LNCAP (cell line): ENCODE data around the gene NKX3-2.

ENCODE experiments used
- CTCF ChIP-seq: fragments of 450-650 bp; IDR thresholded peaks from 2 replicates; pipeline ENCODE4 v1.5.1; 2017; ENCODE audit warnings: mild to moderate bottlenecking

NKX3-2 gene

GRCh38 chr4:13523105-13523477 lies 21.2 kb downstream of the NKX3-2 start:
- TF ChIP-seq CTCF, result no peak

GRCh38 chr4:13522282-13523104 lies 21.8 kb downstream of the NKX3-2 start:
- TF ChIP-seq CTCF, result no peak

- TF ChIP-seq CTCF, result no peak
These were observed 23.3 kb downstream of the NKX3-2 start for GRCh38 chr4:13521047-13521446.

GRCh38 chr4:13516315-13516860 lies 27.9 kb downstream of the NKX3-2 start:
- TF ChIP-seq CTCF, result no peak

DNA sequence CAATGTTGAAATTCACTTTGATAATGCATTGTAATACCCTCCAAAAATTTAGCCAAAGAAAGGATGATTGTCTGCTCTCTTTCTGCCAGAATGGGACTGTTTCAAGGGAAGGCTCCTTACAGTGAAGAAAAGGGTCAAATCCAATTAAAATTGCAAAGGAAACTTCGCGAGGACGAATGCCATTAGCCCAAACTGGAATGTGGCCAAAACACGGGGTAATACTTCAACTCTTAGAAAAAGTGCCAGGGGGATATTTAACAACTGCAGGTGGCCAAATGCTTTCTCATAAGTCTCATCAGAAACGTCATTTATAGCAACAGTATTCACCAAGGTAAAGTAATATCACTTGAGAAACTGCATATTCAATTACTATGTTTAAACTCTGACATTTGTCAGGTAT lies 29.0 kb downstream of the NKX3-2 start:
- TF ChIP-seq CTCF, result no peak

DNA sequence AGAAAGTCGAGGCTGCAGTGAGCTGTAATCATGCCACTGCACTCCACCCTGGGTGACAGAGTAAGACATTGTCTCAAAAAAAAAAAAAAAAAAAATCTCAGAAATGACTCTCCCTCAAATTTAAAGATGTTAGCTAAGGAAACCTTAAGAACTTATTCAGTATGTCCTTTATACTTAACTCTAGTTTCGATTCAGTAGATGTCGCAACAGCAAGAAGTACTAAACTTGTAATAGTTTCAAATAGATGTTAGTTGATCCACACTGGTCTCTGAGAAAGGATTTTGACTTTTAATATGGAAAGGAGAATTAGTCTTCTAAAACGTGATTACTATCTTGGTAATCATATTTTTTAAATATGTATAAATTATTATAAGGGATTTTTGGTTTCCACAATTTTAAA lies 29.6 kb downstream of the NKX3-2 start:
- no peak for TF ChIP-seq CTCF

DNA sequence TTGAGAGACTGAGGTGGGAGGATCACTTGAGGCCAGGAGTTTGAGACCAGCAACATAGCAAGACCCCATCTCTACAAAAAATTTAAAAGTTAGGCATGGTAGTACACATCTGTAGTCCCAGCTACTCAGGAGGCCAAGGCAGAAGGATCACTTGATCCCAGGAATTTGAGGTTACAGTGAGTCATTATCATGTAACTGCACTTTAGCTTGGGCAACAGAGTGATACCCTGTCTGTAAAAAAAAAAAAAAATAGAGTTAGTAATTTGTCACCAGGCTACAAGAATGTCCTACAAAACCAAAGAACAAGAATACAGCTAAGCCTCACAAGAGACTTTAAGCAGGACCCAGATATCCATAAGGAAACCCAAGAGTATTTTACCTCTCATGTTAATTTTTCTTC lies 33.2 kb downstream of the NKX3-2 start:
- TF ChIP-seq CTCF, result no peak
